Chondrocyte (in vitro differentiated cells): Measurements from ENCODE around the gene JPH2. TPM values are rescaled to one million over a fixed set of nuclear protein-coding genes. Genes with fewer than 3 reads are reported as not detected.

ENCODE experiments used
- DNase-seq: peaks from one replicate; pipeline ENCODE4 v3.0.0; 2021; ENCODE audit warnings: mixed read lengths, low spot score
- H3K27ac Mint-ChIP-seq: one replicate; pipeline ENCODE4 v1.8.0; 2021; ENCODE audit warnings: mild to moderate bottlenecking, moderate library complexity, mixed read lengths; ENCODE audit not compliant: unreplicated experiment
- H3K27me3 Mint-ChIP-seq: 2 replicates; pipeline ENCODE4 v1.8.0; 2021; ENCODE audit warnings: low read depth, mixed read lengths
- H3K36me3 Mint-ChIP-seq: 2 replicates; pipeline ENCODE4 v1.8.0; 2021; ENCODE audit warnings: low read depth, mixed read lengths
- H3K4me1 Mint-ChIP-seq: 2 replicates; pipeline ENCODE4 v1.8.0; 2021; ENCODE audit warnings: low read depth, mild to moderate bottlenecking, mixed read lengths
- H3K4me3 Mint-ChIP-seq: one replicate; pipeline ENCODE4 v1.8.0; 2021; ENCODE audit warnings: mild to moderate bottlenecking, moderate library complexity, mixed read lengths; ENCODE audit not compliant: unreplicated experiment
- H3K9me3 Mint-ChIP-seq: 2 replicates; pipeline ENCODE4 v1.8.0; 2021; ENCODE audit warnings: low read depth, mixed read lengths
- total RNA-seq: library from RNA; stranded (reverse); gene quantifications from 3 replicates; pipeline ENCODE4 v1.2.1, GENCODE V29; 2021
- TF ChIP-seq, protein P1 (sequence below): fragments of 200-600 bp; sonication (generic); IDR thresholded peaks from 2 replicates; pipeline ENCODE4 v1.5.0; 2021; ENCODE audit warnings: antibody characterized with exemption, mild to moderate bottlenecking, moderate library complexity

JPH2 gene
- total RNA-seq, 1 donor from 2014 or later = 75.9 TPM

GRCh38 chr20:44206132-44206531, 19.1 kb upstream of the JPH2 start:
- Mint-ChIP-seq H3K4me1 (peaks cover 79% of the 10 kb centered on the region), H3K27me3 (no peaks in the 10 kb centered on the region), H3K36me3 (peaks cover 20% of the 10 kb centered on the region), H3K9me3 (no peaks in the 10 kb centered on the region), H3K4me3 (no peak overlapping the region), H3K27ac (no peak overlapping the region)
- no peak for DNase-seq
- TF ChIP-seq, protein P1, sequence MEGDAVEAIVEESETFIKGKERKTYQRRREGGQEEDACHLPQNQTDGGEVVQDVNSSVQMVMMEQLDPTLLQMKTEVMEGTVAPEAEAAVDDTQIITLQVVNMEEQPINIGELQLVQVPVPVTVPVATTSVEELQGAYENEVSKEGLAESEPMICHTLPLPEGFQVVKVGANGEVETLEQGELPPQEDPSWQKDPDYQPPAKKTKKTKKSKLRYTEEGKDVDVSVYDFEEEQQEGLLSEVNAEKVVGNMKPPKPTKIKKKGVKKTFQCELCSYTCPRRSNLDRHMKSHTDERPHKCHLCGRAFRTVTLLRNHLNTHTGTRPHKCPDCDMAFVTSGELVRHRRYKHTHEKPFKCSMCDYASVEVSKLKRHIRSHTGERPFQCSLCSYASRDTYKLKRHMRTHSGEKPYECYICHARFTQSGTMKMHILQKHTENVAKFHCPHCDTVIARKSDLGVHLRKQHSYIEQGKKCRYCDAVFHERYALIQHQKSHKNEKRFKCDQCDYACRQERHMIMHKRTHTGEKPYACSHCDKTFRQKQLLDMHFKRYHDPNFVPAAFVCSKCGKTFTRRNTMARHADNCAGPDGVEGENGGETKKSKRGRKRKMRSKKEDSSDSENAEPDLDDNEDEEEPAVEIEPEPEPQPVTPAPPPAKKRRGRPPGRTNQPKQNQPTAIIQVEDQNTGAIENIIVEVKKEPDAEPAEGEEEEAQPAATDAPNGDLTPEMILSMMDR = no peak

- Mint-ChIP-seq H3K4me1 (peaks cover 88% of the 10 kb centered on the region), H3K27ac (peak overlapping the region; percentile 65), H3K36me3 (peaks cover 24% of the 10 kb centered on the region)
These were observed 17.8 kb upstream of the JPH2 start for GRCh38 chr20:44204832-44205215.

GRCh38 chr20:44204156-44204831, 17.3 kb upstream of the JPH2 start:
- peak overlapping the region; percentile 92 for H3K27ac Mint-ChIP-seq
- peaks cover 29% of the 10 kb centered on the region for H3K36me3 Mint-ChIP-seq
- H3K27me3 Mint-ChIP-seq = no peaks in the 10 kb centered on the region
- no peak overlapping the region for H3K4me3 Mint-ChIP-seq
- DNase-seq = no peak
- TF ChIP-seq, protein P1 = no peak
- no peaks in the 10 kb centered on the region for H3K9me3 Mint-ChIP-seq
- peaks cover 88% of the 10 kb centered on the region for H3K4me1 Mint-ChIP-seq

More at GRCh38 chr20:44204832-44205215, 17.8 kb upstream of the JPH2 start:
- no peak for DNase-seq
- TF ChIP-seq, protein P1 = no peak
- no peaks in the 10 kb centered on the region for H3K9me3 Mint-ChIP-seq
- H3K27me3 Mint-ChIP-seq = no peaks in the 10 kb centered on the region
- H3K4me3 Mint-ChIP-seq = no peak overlapping the region

DNA sequence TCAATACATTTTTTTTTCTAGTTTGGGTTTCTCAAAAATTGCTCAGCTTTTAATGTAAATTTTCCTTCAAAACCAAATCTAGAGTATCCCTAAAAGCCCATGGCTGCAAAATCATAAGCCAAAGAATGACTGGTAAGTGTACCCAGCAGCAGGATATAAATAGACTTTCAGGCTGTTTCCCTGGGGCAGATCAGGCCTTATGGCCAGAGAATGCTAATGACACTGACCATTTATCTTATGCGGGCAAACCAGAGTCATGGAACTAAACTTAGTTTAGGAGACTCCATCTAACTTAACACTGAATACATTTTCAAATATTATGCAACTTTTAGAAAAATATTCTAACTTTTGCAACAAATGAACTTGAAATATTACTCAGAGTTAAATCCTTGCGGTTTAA, 16.2 kb upstream of the JPH2 start:
- Mint-ChIP-seq H3K9me3 (no peaks in the 10 kb centered on the region), H3K4me3 (no peak overlapping the region), H3K27me3 (no peaks in the 10 kb centered on the region), H3K36me3 (peaks cover 31% of the 10 kb centered on the region), H3K4me1 (peaks cover 77% of the 10 kb centered on the region), H3K27ac (peak overlapping the region; percentile 89)
- TF ChIP-seq, protein P1 = no peak
- no peak for DNase-seq

- TF ChIP-seq, protein P1 = no peak
- DNase-seq = no peak
- H3K27me3 Mint-ChIP-seq = no peaks in the 10 kb centered on the region
- H3K4me1 Mint-ChIP-seq = peaks cover 57% of the 10 kb centered on the region
- no peaks in the 10 kb centered on the region for H3K9me3 Mint-ChIP-seq
- peaks cover 38% of the 10 kb centered on the region for H3K36me3 Mint-ChIP-seq
- no peak overlapping the region for H3K4me3 Mint-ChIP-seq
- H3K27ac Mint-ChIP-seq = no peak overlapping the region
These were observed 14.0 kb upstream of the JPH2 start for GRCh38 chr20:44200983-44201382.
